ENCODE data around the gene TMEM132A.
A peak's percentile ranks its signal among the peaks of the same experiment; 100 is the strongest.

The TMEM132A gene

GRCh38 chr11:60951904-60952741 lies 27.9 kb downstream of the TMEM132A start, which contains the start of gene SLC15A3:
Gene SLC15A3, minus strand, starts transcription at chr11:60952176. Its CDS starts 625 bp downstream, at chr11:60951551.
- in situ Hi-C loops (cut with HindIII; ENCODE audit: low sequenced_read_pairs) = no loop called here
- H3K4me3 ChIP-seq (ENCODE audit: low read depth, low read length) = peak within 1 kb of the TSS; percentile 20
- no peak for TF ChIP-seq CTCF (IDR thresholded peaks at IDR 0.05; ENCODE audit: low read depth, low read length, missing control alignments)
- no peak for DNase-seq (ENCODE audit: low read depth)

DNA sequence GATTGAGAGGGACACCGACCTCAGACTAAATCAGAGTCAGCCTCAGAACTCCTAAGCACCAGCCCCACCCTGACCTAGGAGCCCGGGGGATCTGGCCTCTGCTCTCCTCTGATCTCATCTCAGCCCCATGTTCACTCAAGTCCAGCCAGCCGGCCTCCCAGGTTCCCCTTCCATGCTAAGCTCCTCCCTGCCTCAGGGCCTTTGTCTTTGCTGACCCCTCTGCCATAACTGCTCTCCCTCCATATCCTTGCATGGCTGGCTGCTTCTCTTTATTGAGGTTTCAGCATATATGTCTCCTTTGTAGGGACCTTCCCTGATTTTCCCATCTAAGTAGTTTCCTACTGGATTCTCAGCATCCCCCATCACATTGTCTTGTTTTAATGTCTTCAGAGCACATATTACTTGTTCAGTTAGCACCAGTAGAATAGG lies 28.5 kb downstream of the TMEM132A start:
- H3K4me3 ChIP-seq (ENCODE audit: low read depth, low read length) = no peak overlapping the region
- TF ChIP-seq CTCF (IDR thresholded peaks at IDR 0.05; ENCODE audit: low read depth, low read length, missing control alignments) = no peak
- in situ Hi-C loops (cut with HindIII; ENCODE audit: low sequenced_read_pairs) = no loop called here
- no peak for DNase-seq (ENCODE audit: low read depth)

GRCh38 chr11:60953781-60954180 lies 29.5 kb downstream of the TMEM132A start:
- TF ChIP-seq CTCF (IDR thresholded peaks at IDR 0.05; ENCODE audit: low read depth, low read length, missing control alignments) = no peak
- no peak for DNase-seq (ENCODE audit: low read depth)
- H3K4me3 ChIP-seq (ENCODE audit: low read depth, low read length) = no peak overlapping the region
- in situ Hi-C loops (cut with HindIII; ENCODE audit: low sequenced_read_pairs) = no loop called here

DNA sequence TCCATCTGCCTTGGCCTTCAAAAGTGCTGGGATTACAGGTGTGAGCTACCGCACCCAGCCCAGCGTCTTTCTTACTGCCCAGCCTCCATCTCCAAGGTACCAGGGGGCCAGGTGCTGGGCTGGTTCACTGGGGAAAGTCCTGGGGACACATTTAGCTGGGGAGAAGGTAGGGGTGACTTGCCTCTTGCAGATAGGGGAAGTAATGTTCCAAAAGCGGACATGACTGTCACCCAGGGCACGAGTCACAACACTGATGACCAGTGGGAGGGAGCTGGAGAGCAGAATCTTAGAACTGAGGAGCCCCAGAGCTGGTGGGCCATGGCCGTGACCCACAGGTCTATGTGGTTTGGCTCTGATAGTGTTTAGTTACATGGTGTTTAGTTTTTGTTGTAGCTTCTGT lies 30.2 kb downstream of the TMEM132A start:
- H3K4me3 ChIP-seq (ENCODE audit: low read depth, low read length) = no peak overlapping the region
- no peak for TF ChIP-seq CTCF (IDR thresholded peaks at IDR 0.05; ENCODE audit: low read depth, low read length, missing control alignments)
- no peak for DNase-seq (ENCODE audit: low read depth)
- in situ Hi-C loops (cut with HindIII; ENCODE audit: low sequenced_read_pairs) = no loop called here

DNA sequence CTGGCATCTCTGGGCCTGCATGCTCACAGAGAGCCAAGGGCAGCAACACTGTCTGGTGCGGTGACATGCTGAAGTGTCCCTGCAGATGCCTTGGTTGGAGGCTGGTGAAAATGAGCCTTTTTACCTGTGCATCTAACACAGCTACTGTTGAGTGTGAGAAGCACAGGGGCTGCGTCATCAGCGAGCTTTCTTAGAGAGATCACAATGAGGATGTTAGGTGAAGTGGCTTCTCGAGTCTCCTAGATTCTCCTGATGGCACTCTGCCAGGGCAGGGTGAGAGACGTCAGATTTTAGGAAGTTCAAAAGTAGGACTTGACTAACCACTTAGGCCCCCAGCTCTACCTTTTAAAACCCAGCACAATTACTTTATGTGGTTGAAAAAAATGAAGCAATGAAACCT lies 31.3 kb downstream of the TMEM132A start:
- DNase-seq (ENCODE audit: low read depth) = no peak
- in situ Hi-C loops (cut with HindIII; ENCODE audit: low sequenced_read_pairs) = no loop called here
- TF ChIP-seq CTCF (IDR thresholded peaks at IDR 0.05; ENCODE audit: low read depth, low read length, missing control alignments) = no peak
- no peak overlapping the region for H3K4me3 ChIP-seq (ENCODE audit: low read depth, low read length)

GRCh38 chr11:60957188-60957587 lies 32.9 kb downstream of the TMEM132A start:
- no peak for DNase-seq (ENCODE audit: low read depth)
- no peak overlapping the region for H3K4me3 ChIP-seq (ENCODE audit: low read depth, low read length)
- TF ChIP-seq CTCF (IDR thresholded peaks at IDR 0.05; ENCODE audit: low read depth, low read length, missing control alignments) = no peak
- in situ Hi-C loops (cut with HindIII; ENCODE audit: low sequenced_read_pairs) = no loop called here
